Keratinocyte (primary cell): ENCODE data around the gene ERBB4. TPM values are rescaled to one million over a fixed set of nuclear protein-coding genes. Genes with fewer than 3 reads are reported as not detected.

Experiments used
- DNase-seq: peaks from one replicate; pipeline ENCODE4 v3.0.0-alpha.2; 2011; ENCODE audit warnings: low read depth, missing footprints, low spot score
- FAIRE-seq: peaks from 2 replicates; lab custom pipeline; 2011; peaks lifted over from hg19 to GRCh38; lab: Jason Lieb, UNC
- H2AFZ ChIP-seq: 2 replicates; pipeline ENCODE4 v1.6.0; 2012; ENCODE audit warnings: low read length, control low read depth, inconsistent platforms; ENCODE audit not compliant: control insufficient read depth
- H3K27ac ChIP-seq: 2 replicates; pipeline ENCODE4 v1.5.1; 2011; ENCODE audit warnings: low read length; ENCODE audit not compliant: control insufficient read depth, insufficient read depth
- H3K27me3 ChIP-seq: 3 replicates; pipeline ENCODE4 v1.6.0; 2011; ENCODE audit warnings: low read length; ENCODE audit not compliant: control insufficient read depth, insufficient read depth; ENCODE audit errors: extremely low read depth
- H3K36me3 ChIP-seq, 2 experiments: 2 replicates in 1 of 2; 3 replicates in 1 of 2; pipeline ENCODE4 v1.5.1; 2011; ENCODE audit warnings: low read length in 2 of 2, mild to moderate bottlenecking in 1 of 2; ENCODE audit not compliant: control insufficient read depth in 2 of 2, insufficient read depth in 2 of 2; ENCODE audit errors: extremely low read depth in 1 of 2
- H3K4me1 ChIP-seq: 3 replicates; pipeline ENCODE4 v1.5.1; 2011; ENCODE audit warnings: low read length; ENCODE audit not compliant: control insufficient read depth, insufficient read depth; ENCODE audit errors: extremely low read depth
- H3K4me2 ChIP-seq: 3 replicates; pipeline ENCODE4 v1.6.0; 2011; ENCODE audit warnings: low read depth, low read length; ENCODE audit not compliant: control insufficient read depth, insufficient read depth; ENCODE audit errors: extremely low read depth
- H3K4me3 ChIP-seq, 3 experiments: fragments of 200-600 bp in 1 of 3; sonication (generic) in 1 of 3; 2 replicates in 2 of 3; 3 replicates in 1 of 3; pipeline ENCODE4 v1.5.1; 2011 to 2016; ENCODE audit warnings: low read length in 3 of 3, mild to moderate bottlenecking in 3 of 3, control low read depth in 2 of 3, inconsistent platforms in 1 of 3, low read depth in 1 of 3, mixed read lengths in 1 of 3, mixed run types in 1 of 3, moderate library complexity in 1 of 3; ENCODE audit not compliant: control insufficient read depth in 2 of 3, insufficient read depth in 2 of 3; ENCODE audit errors: extremely low read depth in 1 of 3
- H3K79me2 ChIP-seq: 2 replicates; pipeline ENCODE4 v1.6.0; 2012; ENCODE audit warnings: low read length; ENCODE audit not compliant: control insufficient read depth, insufficient read depth
- H3K9ac ChIP-seq: 3 replicates; pipeline ENCODE4 v1.6.0; 2011; ENCODE audit warnings: low read length; ENCODE audit not compliant: control insufficient read depth, insufficient read depth; ENCODE audit errors: extremely low read depth
- H3K9me1 ChIP-seq: 3 replicates; pipeline ENCODE4 v1.6.0; 2011; ENCODE audit warnings: low read length; ENCODE audit not compliant: control insufficient read depth, insufficient read depth; ENCODE audit errors: extremely low read depth
- H3K9me3 ChIP-seq: 2 replicates; pipeline ENCODE4 v1.5.1; 2012; ENCODE audit warnings: low read depth, low read length; ENCODE audit not compliant: control insufficient read depth
- H4K20me1 ChIP-seq: 3 replicates; pipeline ENCODE4 v1.6.0; 2011; ENCODE audit warnings: low read length; ENCODE audit not compliant: control insufficient read depth, insufficient read depth; ENCODE audit errors: extremely low read depth
- EZH2 ChIP-seq: IDR thresholded peaks from one replicate; pipeline ENCODE4 v1.6.1; 2012; ENCODE audit warnings: inconsistent platforms, mild to moderate bottlenecking, low read length, moderate library complexity
- dilution Hi-C: fragments of 300-500 bp; cut with MboI; formaldehyde crosslinking; loops from one replicate; pipeline ENCODE4 v1.7.0; 2020; ENCODE audit warnings: low sequenced_read_pairs; ENCODE audit not compliant: extremely low pct_ligation_motif_present
- polyA plus RNA-seq, 5 experiments: library from polyadenylated mRNA; depleted of rRNA in 3 of 5; stranded (reverse) in 3 of 5; stranded (forward) in 1 of 5; unstranded in 1 of 5; fragments of >200 nt; gene quantifications; 1 replicate in 1 of 5; 2 replicates in 3 of 5; 3 replicates in 1 of 5; pipeline versions ENCODE4 v1.2.1 to v1.2.3, GENCODE V29; 2011 to 2012; ENCODE audit warnings: missing spikeins in 2 of 5, low read depth in 1 of 5, low replicate concordance in 1 of 5
- TF ChIP-seq, protein P1 (sequence below), 3 experiments: IDR thresholded peaks in 1 of 3; conservative IDR thresholded peaks in 1 of 3; optimal IDR thresholded peaks in 1 of 3; 2 replicates in 2 of 3; 3 replicates in 1 of 3; pipeline versions ENCODE3 to v1.5.1; 2011; ENCODE audit warnings: low read length in 3 of 3, mild to moderate bottlenecking in 3 of 3, moderate library complexity in 2 of 3, control low read depth in 1 of 3, inconsistent platforms in 1 of 3; ENCODE audit not compliant: insufficient read depth in 2 of 3; ENCODE audit errors: extremely low read depth in 1 of 3

Gene ERBB4
- polyA plus RNA-seq, 1 donor (not counting 4 experiments of a cell fraction or from before 2014, with no cell fraction given) = 0.01 TPM

DNA sequence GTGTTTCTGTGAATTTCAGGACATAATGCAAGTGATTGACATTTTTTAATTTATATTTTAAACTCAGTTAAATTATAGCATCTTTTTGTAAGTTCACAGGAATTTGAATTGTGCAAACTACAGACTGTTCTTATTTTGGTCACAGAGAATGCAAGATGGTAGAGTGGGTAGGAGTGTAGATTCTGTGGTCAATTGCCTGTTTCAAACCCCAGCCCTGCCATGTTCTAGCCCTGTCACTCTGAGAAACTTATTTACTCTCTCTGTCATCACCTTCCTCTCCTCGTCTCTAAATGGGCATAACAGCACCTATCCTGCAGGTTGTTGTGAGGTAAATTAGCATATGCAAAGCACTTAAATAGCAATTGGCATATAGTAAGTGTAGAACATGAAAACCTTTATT, 1102.4 kb downstream of the ERBB4 start:
- FAIRE-seq (no peak), DNase-seq (no peak)
- Histone ChIP-seq H3K9me3 (no peaks in the 10 kb centered on the region), H3K4me3 (no peak overlapping the region), H3K27me3 (no peaks in the 10 kb centered on the region), H3K36me3 (no peaks in the 10 kb centered on the region), H2AFZ (no peak overlapping the region), H3K27ac (no peak overlapping the region), H3K4me2 (no peak overlapping the region), H3K79me2 (no peaks in the 10 kb centered on the region), H4K20me1 (no peaks in the 10 kb centered on the region), H3K4me1 (no peaks in the 10 kb centered on the region), H3K9ac (no peak overlapping the region), H3K9me1 (no peaks in the 10 kb centered on the region)
- TF ChIP-seq EZH2 = no peak
- TF ChIP-seq, protein P1, sequence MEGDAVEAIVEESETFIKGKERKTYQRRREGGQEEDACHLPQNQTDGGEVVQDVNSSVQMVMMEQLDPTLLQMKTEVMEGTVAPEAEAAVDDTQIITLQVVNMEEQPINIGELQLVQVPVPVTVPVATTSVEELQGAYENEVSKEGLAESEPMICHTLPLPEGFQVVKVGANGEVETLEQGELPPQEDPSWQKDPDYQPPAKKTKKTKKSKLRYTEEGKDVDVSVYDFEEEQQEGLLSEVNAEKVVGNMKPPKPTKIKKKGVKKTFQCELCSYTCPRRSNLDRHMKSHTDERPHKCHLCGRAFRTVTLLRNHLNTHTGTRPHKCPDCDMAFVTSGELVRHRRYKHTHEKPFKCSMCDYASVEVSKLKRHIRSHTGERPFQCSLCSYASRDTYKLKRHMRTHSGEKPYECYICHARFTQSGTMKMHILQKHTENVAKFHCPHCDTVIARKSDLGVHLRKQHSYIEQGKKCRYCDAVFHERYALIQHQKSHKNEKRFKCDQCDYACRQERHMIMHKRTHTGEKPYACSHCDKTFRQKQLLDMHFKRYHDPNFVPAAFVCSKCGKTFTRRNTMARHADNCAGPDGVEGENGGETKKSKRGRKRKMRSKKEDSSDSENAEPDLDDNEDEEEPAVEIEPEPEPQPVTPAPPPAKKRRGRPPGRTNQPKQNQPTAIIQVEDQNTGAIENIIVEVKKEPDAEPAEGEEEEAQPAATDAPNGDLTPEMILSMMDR (optimal IDR thresholded peaks at IDR 0.05 in 1 of 3, IDR thresholded peaks at IDR 0.05 in 1 of 3, conservative IDR thresholded peaks at IDR 0.05 in 1 of 3; ENCODE audit: extremely low read depth in 1 of 3, insufficient read depth in 2 of 3, low read length in 3 of 3) = no peak
- dilution Hi-C loops = no loop called here

DNA sequence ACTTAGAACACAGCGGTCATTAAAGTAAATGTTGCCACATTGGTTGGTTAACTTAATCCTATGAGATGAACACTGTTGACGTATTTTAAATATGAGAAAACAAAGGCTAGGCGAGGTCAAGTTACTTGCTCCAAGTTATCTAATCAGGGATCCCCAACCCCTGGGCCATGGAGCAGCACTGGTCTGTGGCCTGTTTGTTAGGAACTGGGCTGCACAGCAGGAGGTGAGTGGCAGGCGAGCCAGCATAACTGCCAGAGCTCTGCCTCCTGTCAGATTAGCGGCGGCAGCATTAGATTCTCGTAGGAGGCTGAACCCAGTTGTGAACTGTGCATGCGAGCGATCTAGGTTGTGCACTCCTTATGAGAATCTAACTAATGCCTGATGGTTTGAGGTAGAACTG, 1103.3 kb downstream of the ERBB4 start:
- FAIRE-seq (no peak), DNase-seq (no peak)
- Histone ChIP-seq H3K27ac (no peak overlapping the region), H3K9me1 (no peaks in the 10 kb centered on the region), H3K4me3 (no peak overlapping the region), H3K36me3 (no peaks in the 10 kb centered on the region), H3K79me2 (no peaks in the 10 kb centered on the region), H3K9me3 (no peaks in the 10 kb centered on the region), H3K4me1 (no peaks in the 10 kb centered on the region), H2AFZ (no peak overlapping the region), H3K27me3 (no peaks in the 10 kb centered on the region), H4K20me1 (no peaks in the 10 kb centered on the region), H3K4me2 (no peak overlapping the region), H3K9ac (no peak overlapping the region)
- dilution Hi-C loops = no loop called here
- no peak for TF ChIP-seq EZH2
- TF ChIP-seq, protein P1 (optimal IDR thresholded peaks at IDR 0.05 in 1 of 3, IDR thresholded peaks at IDR 0.05 in 1 of 3, conservative IDR thresholded peaks at IDR 0.05 in 1 of 3; ENCODE audit: extremely low read depth in 1 of 3, insufficient read depth in 2 of 3, low read length in 3 of 3) = no peak
